ENCODE results near the gene CCDC63.
A peak's percentile ranks its signal among the peaks of the same experiment; 100 is the strongest.
"Not testable (repeated sequence)": the region's sequence is repeated elsewhere in the genome, so short reads cannot be mapped to it uniquely, and the experiment has no call there.

Gene CCDC63

DNA sequence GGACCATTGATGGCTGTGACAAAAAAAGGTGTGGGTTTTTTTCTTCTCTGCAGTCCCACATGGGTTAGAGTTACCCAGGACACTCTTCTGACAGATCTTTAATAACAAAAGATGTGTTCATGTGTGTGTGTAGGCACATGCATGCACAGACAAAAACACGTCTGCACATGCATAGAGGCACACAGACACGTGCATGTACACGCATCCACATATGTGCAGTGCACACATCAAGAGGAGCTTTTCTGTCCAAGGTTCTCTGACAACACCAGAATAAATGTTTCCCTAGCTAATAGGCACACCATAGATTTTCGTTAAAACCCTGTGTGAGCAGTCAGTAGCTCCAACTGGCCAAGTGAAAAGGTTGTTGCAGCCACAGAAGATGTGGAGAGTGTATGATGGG, 76.4 kb downstream of the CCDC63 start:
- DNase-seq (ENCODE audit: low read depth), result no peak

DNA sequence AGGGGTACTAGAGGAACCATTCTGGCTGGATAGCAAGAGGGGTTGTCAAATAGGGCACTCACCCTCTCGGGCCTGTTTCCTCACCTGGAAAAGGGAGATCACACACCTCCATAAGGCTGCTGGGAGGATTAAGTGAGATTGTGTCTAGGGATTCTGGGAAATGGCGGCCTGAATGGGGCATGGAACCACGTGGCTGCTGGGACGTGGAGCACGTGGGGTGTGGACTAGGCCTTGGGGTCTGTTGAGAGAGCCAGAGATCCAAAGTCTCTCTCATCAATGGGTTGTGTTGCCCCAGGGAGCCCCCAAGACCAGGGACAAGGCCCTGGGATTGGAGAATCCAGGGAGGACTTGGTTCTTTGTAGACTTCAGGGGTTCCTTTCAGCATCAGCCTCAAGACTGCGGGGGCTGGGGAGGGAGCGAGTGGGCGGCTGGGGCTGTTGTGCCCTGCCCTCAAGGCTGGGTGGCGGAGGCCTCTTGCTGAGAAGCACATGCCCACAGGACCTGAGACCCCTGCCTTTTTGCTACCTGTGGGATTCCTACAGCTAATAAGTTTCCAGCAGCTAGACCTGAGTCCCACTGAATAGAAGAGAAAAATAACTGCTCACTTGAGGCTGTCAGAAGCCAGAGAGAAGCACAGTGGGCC, 77.0 kb downstream of the CCDC63 start:
- no peak for DNase-seq (ENCODE audit: low read depth)

DNA sequence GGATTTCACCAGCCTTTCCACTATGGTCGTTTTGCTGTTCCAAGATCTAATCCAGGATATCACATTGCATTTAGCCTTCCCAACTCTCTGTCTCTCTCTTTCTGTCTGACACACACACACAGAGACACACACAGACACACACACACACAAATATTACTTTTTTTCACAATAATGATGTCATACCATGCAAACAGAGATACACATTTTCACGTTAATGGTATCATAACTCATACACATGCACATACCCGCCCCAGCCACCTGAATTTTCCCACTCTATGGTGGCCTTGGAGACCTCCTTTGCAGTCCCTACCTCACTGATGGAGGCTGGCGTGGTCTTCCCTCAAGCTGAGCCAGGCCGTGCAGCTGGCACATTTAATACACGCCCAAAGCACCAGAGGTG, 80.8 kb downstream of the CCDC63 start:
- no peak for DNase-seq (ENCODE audit: low read depth)

DNA sequence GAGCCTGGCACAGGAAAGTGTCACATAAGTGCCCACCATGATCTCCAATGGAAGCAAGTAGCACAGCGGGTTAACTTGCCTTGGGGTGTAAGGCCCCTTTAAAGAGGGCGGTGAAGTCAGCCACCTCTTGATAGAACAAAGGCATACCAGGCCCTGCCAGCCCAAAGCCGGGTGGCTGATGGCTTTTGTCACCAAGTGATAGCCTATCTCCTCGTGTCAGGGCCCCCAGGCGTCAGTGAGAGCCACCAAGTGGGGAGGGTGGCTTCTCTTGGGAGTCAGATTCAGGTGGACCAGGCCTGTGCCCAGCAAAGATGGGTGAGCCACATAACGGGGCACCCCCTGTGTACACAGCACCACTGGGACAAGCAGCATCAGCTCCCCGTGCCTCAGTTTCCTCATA, 81.9 kb downstream of the CCDC63 start:
- no peak for DNase-seq (ENCODE audit: low read depth)

DNA sequence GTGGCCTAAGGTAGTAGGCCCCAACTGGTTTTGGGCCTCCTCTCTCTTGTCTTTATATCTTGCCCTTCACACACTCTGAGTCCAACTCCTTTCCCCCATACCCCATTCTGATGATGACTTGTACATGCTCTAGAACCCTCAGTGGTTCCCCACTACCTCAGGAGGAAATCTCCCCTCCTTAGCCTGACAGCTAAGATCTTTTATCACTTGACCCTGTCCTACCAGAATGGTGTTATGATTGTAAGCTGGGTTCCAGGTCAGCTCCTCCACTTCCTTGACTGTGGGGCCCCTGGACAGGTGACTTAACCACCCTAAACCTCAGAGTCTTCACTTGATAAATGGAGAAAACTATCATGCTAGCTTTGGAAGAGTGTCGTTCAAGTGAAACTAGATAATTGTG, 83.0 kb downstream of the CCDC63 start:
- no peak for DNase-seq (ENCODE audit: low read depth)

DNA sequence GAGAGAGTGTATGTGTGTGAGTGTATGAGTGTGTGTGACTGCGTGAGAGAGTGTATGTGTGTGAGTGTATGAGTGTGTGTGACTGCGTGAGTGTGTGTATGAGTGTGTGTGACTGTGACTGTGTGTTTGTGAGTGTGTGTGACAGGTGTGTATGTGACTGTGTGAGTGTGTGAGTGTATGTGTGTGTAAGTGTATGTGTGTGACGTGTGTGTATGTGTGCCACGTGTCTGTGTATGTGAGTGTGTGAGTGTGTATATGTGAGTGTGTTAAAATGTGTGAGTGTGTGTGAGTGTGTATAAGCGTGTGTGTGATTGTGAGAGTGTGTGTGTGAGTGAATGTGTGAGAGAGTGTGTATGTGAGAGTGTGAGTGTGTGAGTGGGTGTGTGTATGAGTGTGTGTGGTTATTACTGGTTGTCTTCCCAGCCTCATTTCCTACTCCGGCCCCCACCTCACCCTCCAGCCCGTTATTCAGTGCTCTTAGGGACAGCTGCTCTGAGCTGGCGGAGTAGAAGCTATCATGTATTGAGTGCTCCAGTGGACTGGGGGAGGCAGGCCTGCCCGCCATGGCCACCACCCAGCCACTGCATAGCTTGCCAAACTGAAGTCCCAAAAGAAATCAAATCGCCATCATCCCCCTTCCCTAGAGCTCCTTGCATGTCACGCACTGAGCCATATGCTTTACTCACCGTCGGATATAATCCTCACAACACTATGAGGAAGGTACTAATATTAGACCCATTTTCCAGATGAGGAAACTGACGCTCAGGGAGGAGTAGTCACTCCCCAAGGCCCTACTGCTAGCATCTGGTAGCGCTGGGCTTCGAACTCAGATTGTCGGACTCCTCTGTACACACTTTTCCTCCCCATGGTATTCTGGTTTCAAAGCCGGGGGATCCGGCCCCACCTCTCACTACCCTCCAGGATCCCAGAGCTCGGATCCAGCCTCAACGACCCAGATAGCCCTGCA, 83.8 kb downstream of the CCDC63 start:
- DNase-seq (ENCODE audit: low read depth), result no peak

DNA sequence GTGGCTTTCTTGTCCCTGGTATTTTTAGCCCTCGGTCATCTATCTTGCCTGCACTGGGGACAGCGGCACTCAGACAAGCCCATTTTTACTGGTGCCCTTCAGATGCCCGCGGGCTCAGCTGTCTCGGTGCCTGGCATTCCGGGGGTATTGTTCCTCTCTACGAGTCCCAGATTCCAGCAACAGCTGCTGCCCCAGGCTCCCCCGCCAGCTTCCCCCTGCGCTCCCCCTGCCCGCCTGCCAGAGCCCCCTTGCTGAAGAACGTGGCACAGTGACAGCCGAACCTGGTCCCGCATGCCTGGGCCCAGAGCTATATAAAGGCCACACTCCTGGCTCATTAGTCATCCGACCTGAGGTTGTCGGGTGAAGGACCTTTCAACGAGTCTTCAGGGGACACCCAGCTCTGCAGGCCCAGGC, 84.5 kb downstream of the CCDC63 start:
- no peak for DNase-seq (ENCODE audit: low read depth)

DNA sequence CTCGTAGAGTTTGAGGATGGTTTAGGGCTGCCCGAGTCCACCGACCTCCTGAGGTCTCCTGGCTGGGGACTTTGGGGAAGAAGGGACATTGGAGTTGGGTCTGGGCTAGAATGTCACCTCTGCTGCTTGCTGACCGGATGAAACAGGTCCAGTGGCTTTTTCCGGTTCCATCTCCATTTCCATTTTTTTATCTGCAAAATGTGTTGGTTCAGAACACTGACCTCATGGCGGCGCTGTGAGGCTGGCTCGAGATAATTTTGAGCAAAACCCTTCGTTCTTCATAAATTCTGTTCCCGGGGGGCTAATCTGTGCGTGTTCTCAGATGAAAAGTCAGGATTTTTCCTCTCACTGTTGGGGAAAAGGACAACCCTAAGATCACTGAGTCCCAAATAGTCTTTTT, 85.3 kb downstream of the CCDC63 start:
- no peak for DNase-seq (ENCODE audit: low read depth)

DNA sequence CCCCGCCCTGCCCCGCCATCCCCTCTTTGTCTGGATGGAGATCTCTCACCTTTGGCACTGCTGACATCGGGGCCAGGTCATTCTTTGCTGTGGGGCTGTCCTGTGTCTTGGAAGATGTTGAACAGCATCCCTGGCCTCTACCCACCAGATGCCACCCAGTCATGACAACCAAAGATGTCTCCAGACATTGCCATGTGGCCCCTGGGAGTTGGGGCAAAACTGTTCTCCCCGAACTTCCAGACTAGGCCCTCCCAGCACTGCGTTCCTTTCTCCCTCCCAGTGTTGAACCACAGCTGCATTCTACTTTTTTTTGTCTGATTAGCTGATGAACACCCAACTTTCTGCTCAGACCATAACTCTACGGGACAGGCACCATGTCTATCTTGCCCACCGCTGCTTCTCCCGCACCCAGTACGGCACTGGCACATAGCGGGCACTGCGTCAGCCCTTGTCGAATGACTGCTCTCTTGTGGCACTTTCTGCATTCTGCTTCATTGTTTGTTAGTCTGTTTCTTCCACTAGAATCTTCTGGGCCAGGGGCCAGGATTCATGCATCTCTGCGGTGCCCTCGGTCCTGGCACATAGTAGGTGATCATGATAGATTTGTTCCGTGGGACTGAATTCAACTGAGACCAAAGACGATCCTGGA, 86.7 kb downstream of the CCDC63 start:
- no peak for DNase-seq (ENCODE audit: low read depth)

DNA sequence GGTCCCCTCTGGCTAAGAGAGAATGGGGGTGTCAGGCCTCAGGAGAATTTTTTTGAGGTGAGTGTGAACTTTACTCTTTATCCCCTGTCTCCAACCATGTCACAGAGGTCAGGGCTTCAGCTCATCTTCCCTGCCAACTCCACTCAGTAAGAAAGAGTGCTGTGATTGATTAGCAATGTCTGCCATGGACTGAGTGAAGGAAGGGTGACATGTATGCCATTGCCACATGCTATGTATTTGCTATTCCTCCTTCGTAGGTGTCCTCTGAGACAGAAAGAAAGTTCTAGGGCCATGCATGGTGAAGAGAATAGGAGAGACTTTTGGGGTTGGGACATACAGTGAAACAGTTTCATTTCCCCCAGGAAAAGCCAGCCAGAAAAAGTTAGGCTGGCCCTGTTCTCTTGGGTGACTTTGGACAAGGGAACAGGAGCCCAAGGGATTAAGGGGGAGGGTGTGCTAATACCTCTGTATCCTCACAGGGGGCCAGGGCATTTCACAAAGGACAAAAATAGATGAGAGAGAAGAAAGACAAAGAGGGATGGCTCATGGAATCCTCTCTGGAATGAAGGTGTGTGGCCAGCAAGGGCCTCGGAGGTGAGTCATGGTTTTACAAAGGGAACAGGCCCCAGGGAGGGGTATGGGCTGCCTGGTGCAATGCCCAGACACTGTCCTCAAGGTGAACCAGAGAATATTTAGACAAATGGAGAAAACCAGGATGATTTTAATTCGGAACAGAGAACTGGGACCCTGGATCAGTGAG, 87.5 kb downstream of the CCDC63 start:
- no peak for DNase-seq (ENCODE audit: low read depth)

DNA sequence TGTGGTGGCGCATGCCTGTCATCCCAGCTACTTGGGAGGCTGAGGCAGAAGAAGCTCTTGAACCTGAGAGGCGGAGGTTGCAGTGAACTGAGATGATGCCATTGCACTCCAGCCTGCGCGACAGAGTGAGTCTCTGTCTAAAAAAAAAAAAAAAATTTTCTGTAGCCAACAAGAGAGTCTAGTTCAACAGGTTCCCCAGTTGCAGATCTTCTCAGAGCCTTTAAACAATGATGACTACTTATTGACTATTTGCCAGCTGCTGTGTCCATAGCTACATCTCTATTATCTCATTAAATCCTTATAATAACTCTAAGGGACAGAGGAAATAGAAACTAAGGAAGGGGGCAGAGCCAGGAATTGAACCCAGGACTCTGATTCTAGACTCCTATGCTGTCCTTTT, 88.8 kb downstream of the CCDC63 start:
- no peak for DNase-seq (ENCODE audit: low read depth)

DNA sequence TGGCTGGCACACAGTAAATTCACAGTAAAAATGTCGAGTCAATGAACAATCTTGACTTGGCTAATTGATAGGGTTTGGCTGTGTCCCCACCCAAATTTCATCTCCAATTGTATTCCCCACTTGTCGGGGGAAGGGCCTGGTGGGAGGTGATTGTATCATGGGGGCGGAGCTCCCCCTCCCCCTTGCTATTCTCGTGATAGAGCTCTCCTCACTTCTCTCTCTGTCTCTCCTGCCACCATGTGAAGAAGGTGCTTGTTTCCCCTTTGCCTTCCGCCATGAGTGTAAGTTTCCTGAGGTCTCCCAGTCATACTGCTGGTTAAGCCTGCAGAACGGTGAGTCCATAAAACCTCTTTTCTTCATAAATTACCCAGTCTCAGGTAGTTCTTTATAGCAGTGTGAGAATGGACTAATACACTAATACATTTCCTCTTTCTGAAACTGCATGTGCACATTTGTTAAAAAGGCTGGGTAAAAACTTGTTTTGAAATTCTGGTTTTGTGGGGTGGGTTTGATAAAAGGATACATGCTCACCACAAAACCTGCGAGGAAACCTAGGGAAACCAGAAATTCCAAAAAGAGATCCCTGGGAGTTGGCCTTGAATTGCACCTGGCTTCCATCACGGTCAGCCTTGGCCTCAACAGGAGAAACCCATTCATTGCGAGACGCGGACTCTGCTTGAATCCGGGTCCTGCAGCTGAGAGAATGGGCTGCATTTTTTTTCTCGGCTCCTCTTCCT, 89.7 kb downstream of the CCDC63 start:
- DNase-seq (ENCODE audit: low read depth), result no peak

DNA sequence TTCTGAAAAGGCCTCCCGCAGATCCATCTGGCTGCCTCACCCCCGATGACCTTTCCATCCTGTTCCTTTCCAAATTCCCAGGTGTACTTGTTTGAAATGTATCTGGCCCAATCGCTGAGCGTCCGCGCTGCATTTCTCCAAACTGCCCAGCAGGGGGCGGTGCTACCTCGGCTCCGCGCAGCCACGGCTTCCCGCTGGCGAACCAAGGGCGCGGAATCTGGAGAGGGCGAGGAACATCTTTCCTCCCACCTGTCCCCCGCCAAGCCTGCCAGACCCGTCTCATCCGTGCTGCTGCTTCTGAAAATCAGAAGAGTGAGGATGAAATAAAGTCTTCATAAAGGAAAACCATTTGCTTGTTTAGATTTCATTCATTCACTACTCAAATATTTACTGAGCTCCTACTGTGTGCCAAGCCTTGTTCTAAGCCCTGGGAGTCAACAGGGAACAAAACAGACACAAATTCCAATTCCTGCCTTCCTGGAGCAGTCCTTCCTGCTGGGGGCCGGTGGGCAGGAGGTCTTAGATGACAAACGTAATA, 90.4 kb downstream of the CCDC63 start:
- DNase-seq (ENCODE audit: low read depth), result peak; percentile 6

DNA sequence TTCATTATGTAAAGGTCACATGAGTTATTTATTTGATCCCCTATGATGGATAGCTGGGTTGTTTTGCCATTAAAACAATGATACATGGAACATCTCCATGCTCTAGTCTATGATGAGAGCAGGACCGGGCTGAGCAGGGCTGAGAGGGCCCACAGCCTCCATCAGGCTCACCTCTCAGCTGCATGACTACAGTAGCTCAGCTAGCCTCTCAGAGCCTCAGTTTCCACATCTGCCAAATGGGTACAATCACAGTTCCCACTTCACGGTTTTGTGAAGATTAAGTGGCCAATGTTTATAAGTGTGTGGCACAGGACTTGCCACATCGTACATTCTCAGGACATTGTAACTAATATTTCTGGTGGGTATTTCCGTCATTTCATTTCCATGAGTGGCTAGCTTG, 93.5 kb downstream of the CCDC63 start:
- DNase-seq (ENCODE audit: low read depth), result no peak

DNA sequence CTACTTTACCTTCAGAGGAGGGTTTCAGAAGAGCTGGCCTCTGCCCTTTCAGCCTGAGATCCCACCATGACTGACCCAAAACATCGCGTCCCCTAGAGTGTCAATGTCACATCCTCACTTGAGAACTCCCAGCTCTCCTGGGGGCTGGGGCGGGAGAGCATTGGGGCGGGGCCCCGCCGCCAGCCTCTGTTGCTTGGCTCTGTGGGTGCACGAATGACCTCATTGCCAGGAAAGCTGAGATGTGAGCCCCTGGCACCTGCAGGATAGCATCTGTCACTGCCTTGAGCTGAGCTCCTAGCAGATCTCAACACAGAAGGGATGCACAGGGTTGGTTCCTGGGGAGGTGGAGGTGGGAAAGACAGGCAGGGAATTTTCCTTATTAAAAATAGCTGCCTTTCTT, 94.1 kb downstream of the CCDC63 start:
- DNase-seq (ENCODE audit: low read depth), result no peak

DNA sequence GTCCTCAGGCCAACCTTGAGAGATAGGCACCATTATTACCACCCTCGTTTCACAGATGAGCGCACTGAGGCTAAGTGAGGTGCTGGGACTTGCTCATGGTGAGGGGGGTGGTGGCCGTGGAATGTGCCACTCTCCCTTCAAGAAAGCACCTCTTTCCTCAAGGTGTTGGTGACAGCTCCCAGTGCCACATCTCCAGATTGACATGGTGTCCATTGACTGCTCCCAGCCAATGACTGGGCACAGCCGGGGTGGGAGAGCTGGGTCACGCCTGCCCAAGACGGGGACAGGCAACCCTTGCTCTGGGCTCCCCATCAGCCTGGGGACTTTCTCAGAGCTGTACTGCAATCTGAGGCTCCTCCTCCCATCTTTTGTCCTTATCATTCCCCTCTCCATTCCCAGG, 94.6 kb downstream of the CCDC63 start:
- no peak for DNase-seq (ENCODE audit: low read depth)

DNA sequence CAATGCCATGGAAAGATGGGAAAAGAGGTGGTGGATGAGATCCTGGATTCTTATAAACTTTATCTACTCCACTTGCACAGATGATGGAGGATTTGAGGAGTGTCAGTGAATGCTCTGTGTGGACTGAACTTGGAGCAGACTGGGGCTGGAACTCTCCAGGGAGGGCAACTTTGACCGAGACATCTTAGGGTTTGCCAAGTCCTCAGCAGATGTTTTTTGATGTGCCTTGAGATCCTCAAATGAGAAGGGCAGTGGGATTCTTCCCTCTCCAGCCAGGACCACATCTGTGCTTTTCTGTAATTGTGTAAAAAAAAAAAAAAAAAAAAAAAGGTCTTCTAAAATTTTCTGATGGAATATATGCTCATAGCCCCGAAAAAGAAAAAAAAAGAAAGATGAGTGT, 96.6 kb downstream of the CCDC63 start:
- DNase-seq (ENCODE audit: low read depth), result no peak

DNA sequence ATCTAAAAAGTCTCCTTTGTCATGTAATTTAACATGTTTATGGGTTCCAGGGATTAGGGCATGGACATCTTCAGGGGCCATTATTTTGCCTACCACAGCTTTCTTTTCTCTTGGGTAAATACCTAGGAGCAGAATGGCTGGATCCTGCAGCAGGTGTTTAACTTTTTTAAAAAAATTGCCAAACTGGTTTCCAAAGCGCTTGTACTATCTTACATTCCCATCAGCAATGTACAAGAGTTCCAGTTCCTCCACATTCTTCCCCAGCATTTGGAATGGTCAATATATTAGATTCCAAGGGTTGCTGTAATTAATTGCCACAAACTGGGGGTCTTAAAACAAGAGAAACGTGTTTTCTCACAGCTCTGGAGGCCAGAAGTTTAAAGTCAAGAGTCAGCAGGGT, 101.3 kb downstream of the CCDC63 start:
- DNase-seq (ENCODE audit: low read depth), result no peak

DNA sequence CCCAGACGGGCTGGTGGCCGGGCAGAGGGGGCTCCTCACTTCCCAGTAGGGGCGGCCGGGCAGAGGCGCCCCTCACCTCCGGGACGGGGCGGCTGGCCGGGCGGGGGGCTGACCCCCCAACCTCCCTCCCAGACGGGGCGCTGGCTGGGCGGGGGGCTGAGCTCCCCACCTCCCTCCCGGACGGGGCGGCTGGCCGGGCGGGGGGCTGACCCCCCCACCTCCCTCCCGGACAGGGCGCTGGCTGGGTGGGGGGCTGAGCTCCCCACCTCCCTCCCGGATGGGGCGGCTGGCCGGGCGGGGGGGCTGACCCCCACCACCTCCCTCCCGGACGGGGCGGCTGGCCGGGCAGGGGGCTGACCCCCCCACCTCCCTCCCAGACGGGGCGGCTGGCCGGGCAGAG, 103.7 kb downstream of the CCDC63 start:
- not testable (repeated sequence) for DNase-seq (ENCODE audit: low read depth)

DNA sequence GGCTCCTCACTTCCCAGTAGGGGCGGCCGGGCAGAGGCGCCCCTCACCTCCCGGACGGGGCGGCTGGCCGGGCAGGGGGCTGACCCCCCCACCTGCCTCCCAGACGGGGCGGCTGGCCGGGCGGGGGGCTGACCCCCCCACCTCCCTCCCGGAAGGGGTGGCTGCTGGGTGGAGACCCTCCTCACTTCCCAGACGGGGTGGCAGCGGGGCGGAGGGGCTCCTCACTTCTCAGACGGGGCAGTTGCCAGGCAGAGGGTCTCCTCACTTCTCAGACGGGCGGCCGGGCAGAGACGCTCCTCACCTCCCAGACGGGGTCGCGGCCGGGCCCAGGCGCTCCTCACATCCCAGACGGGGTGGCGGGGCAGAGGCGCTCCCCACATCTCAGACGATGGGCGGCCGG, 104.1 kb downstream of the CCDC63 start:
- not testable (repeated sequence) for DNase-seq (ENCODE audit: low read depth)

Measured in fibroblast of the conjunctiva (primary cell).